Stimulated activated CD8-positive, alpha-beta memory T cell treated with anti-CD3 and anti-CD28 coated beads, Interleukin-12 subunit alpha, Interleukin-12 subunit beta, amount 100 ng/mL, for 4 hours (primary cell): ENCODE measurements around the gene ZNF618.
"Not testable (repeated sequence)": the region's sequence is repeated elsewhere in the genome, so short reads cannot be mapped to it uniquely, and the experiment has no call there.

Experiments
- DNase-seq: peaks from one replicate; pipeline ENCODE4 v3.0.0-alpha.2; 2020; ENCODE audit warnings: low read depth

The ZNF618 gene

GRCh38 chr9:113989017-113989713 lies 113.1 kb downstream of the ZNF618 start:
- DNase-seq: no peak

- no peak for DNase-seq
These were observed 113.8 kb downstream of the ZNF618 start for GRCh38 chr9:113989714-113990569.

- DNase-seq: no peak
These were observed 114.4 kb downstream of the ZNF618 start for GRCh38 chr9:113990570-113990907.

GRCh38 chr9:113990975-113991471 lies 114.9 kb downstream of the ZNF618 start:
- no peak for DNase-seq

- no peak for DNase-seq
These were observed 115.6 kb downstream of the ZNF618 start for GRCh38 chr9:113991714-113992113.

GRCh38 chr9:113992276-113992951 lies 116.3 kb downstream of the ZNF618 start:
- no peak for DNase-seq

- DNase-seq: no peak
These were observed 116.9 kb downstream of the ZNF618 start for GRCh38 chr9:113992994-113993393.

- no peak for DNase-seq
These were observed 117.9 kb downstream of the ZNF618 start for GRCh38 chr9:113993838-113994540.

GRCh38 chr9:113995401-113995800 lies 119.3 kb downstream of the ZNF618 start:
- no peak for DNase-seq

GRCh38 chr9:113995963-113996362 lies 119.9 kb downstream of the ZNF618 start:
- DNase-seq: no peak

- DNase-seq: no peak
These were observed 120.5 kb downstream of the ZNF618 start for GRCh38 chr9:113996531-113997001.

GRCh38 chr9:113997064-113997463 lies 121.0 kb downstream of the ZNF618 start:
- DNase-seq: not testable (repeated sequence)

- DNase-seq: no peak
These were observed 121.5 kb downstream of the ZNF618 start for GRCh38 chr9:113997610-113998009.

- no peak for DNase-seq
These were observed 122.0 kb downstream of the ZNF618 start for GRCh38 chr9:113998114-113998513.

GRCh38 chr9:113998525-113999255 lies 122.6 kb downstream of the ZNF618 start:
- DNase-seq: no peak

GRCh38 chr9:113999256-114000062 lies 123.3 kb downstream of the ZNF618 start:
- no peak for DNase-seq

- DNase-seq: no peak
These were observed 124.0 kb downstream of the ZNF618 start for GRCh38 chr9:114000063-114000454.

GRCh38 chr9:114000671-114001409 lies 124.7 kb downstream of the ZNF618 start:
- DNase-seq: no peak

GRCh38 chr9:114001410-114001685 lies 125.2 kb downstream of the ZNF618 start:
- DNase-seq: no peak

GRCh38 chr9:114001794-114002261 lies 125.7 kb downstream of the ZNF618 start:
- DNase-seq: no peak
